PFSK-1 (cell line): Measurements from ENCODE around the gene MINDY4.

Source experiments
- FOXP2 ChIP-seq: optimal IDR thresholded peaks from 2 replicates; pipeline ENCODE3; 2011; ENCODE audit warnings: borderline replicate concordance, control low read depth, inconsistent platforms; ENCODE audit not compliant: insufficient read depth; ENCODE audit errors: extremely low read length, extremely low read depth
- POLR2AphosphoS5 ChIP-seq: IDR thresholded peaks from 2 replicates; pipeline ENCODE4 v1.6.1; 2012; ENCODE audit warnings: low read depth, mild to moderate bottlenecking, control low read depth, low read length, moderate library complexity
- REST ChIP-seq, 2 experiments: IDR thresholded peaks; 2 replicates each; pipeline versions ENCODE4 v1.6.1 to v1.8.0; 2011 to 2012; ENCODE audit warnings: low read depth in 2 of 2, low read length in 2 of 2, control low read depth in 1 of 2, inconsistent platforms in 1 of 2, mild to moderate bottlenecking in 1 of 2, moderate library complexity in 1 of 2; ENCODE audit not compliant: insufficient read depth in 1 of 2
- SIN3A ChIP-seq: IDR thresholded peaks from 2 replicates; pipeline ENCODE4 v1.6.1; 2012; ENCODE audit warnings: mild to moderate bottlenecking, low read length, moderate library complexity, borderline replicate concordance; ENCODE audit not compliant: insufficient read depth
- TAF1 ChIP-seq: IDR thresholded peaks from 2 replicates; pipeline ENCODE4 v1.6.1; 2012; ENCODE audit warnings: low read length, control low read depth, borderline replicate concordance; ENCODE audit not compliant: insufficient read depth

The MINDY4 gene

GRCh38 chr7:30881448-30881847 lies 110.2 kb downstream of the MINDY4 start:
- no peak for TF ChIP-seq FOXP2
- TF ChIP-seq TAF1: no peak

- TF ChIP-seq FOXP2: no peak
- no peak for TF ChIP-seq POLR2AphosphoS5
- no peak for TF ChIP-seq REST (IDR thresholded peaks at IDR 0.05; ENCODE audit: insufficient read depth in 1 of 2, low read depth in 2 of 2, low read length in 2 of 2)
- no peak for TF ChIP-seq TAF1
- TF ChIP-seq SIN3A: no peak
Measured at GRCh38 chr7:30884881-30885280, 113.7 kb downstream of the MINDY4 start.

- TF ChIP-seq TAF1 (no peak), REST (IDR thresholded peaks at IDR 0.05; ENCODE audit: insufficient read depth in 1 of 2, low read depth in 2 of 2, low read length in 2 of 2) (no peak), SIN3A (no peak), FOXP2 (no peak), POLR2AphosphoS5 (no peak)
Measured at GRCh38 chr7:30886608-30887011, 115.4 kb downstream of the MINDY4 start.

- no peak for TF ChIP-seq SIN3A
- TF ChIP-seq TAF1: no peak
- no peak for TF ChIP-seq FOXP2
- TF ChIP-seq POLR2AphosphoS5: no peak
- no peak for TF ChIP-seq REST (IDR thresholded peaks at IDR 0.05; ENCODE audit: insufficient read depth in 1 of 2, low read depth in 2 of 2, low read length in 2 of 2)
Measured at GRCh38 chr7:30887464-30887872, 116.3 kb downstream of the MINDY4 start.

- TF ChIP-seq POLR2AphosphoS5 (no peak), SIN3A (no peak), FOXP2 (no peak), TAF1 (no peak), REST (IDR thresholded peaks at IDR 0.05; ENCODE audit: insufficient read depth in 1 of 2, low read depth in 2 of 2, low read length in 2 of 2) (no peak)
Measured at GRCh38 chr7:30888747-30889146, 117.5 kb downstream of the MINDY4 start.
